Sigmoid colon (tissue), 7 donors: Measurements from ENCODE around the gene GATD1. TPM values are rescaled to one million over a fixed set of nuclear protein-coding genes. Genes with fewer than 3 reads are reported as not detected.

ENCODE experiments used
- DNase-seq: peaks from one replicate; pipeline ENCODE4 v3.0.0-alpha.2; 2019
- H3K27ac ChIP-seq, 4 donors: fragments of 200-600 bp; sonication (generic); one replicate each; pipeline ENCODE4 v1.5.1; 2016 to 2019; ENCODE audit warnings: mild to moderate bottlenecking in 1 of 4
- H3K27me3 ChIP-seq, 3 donors: fragments of 200-600 bp; sonication (generic); one replicate each; pipeline ENCODE4 v1.5.1; 2019; ENCODE audit warnings: mild to moderate bottlenecking in 1 of 3
- H3K36me3 ChIP-seq, 4 donors: fragments of 200-600 bp; sonication (generic); one replicate each; pipeline ENCODE4 v1.5.1; 2016 to 2019
- H3K4me1 ChIP-seq, 4 donors: fragments of 200-600 bp; sonication (generic); one replicate each; pipeline ENCODE4 v1.5.1; 2017 to 2019
- H3K4me3 ChIP-seq, 4 donors: fragments of 200-600 bp; sonication (generic); one replicate each; pipeline ENCODE4 v1.5.1; 2017 to 2019; ENCODE audit warnings: mild to moderate bottlenecking in 2 of 4, moderate library complexity in 1 of 4
- H3K9me3 ChIP-seq, 4 donors: fragments of 200-600 bp in 3 of 4; sonication (generic) in 3 of 4; one replicate each; pipeline versions ENCODE4 v1.5.1 to v1.6.1; 2013 to 2019
- CTCF ChIP-seq, 4 experiments: fragments of 450-650 bp in 3 of 4; fragments of 200-600 bp in 1 of 4; IDR thresholded peaks; one replicate each; pipeline ENCODE4 v1.5.1; 2016 to 2019; ENCODE audit warnings: antibody characterized with exemption in 4 of 4, mild to moderate bottlenecking in 3 of 4, moderate library complexity in 2 of 4
- EP300 ChIP-seq, 4 donors: sonication (generic); formaldehyde crosslinking; IDR thresholded peaks; one replicate each; pipeline ENCODE4 v1.6.1; 2017; ENCODE audit warnings: antibody characterized with exemption in 4 of 4
- POLR2A ChIP-seq, 2 donors: fragments of 450-650 bp; IDR thresholded peaks; one replicate each; pipeline ENCODE4 v1.6.1; 2016; ENCODE audit warnings: antibody characterized with exemption in 2 of 2, mild to moderate bottlenecking in 2 of 2, moderate library complexity in 2 of 2
- POLR2AphosphoS5 ChIP-seq, 4 donors: sonication (generic); formaldehyde crosslinking; IDR thresholded peaks; one replicate each; pipeline ENCODE4 v1.6.1; 2017; ENCODE audit warnings: antibody characterized with exemption in 4 of 4
- WGBS, 2 donors: extraction: QIAGEN DNeasy Blood & Tissue Kit; methylation state at CpG; one replicate each; pipeline ENCODE4 v1.1.7; 2013; 5-methylcytosine and 5-hydroxymethylcytosine counted together
- intact Hi-C: fragments of 100-400 bp; cut with DNase I; formaldehyde crosslinking; loops from one replicate; pipeline ENCODE4 v1.15.1; 2023
- polyA plus RNA-seq, 3 donors: library from polyadenylated mRNA; stranded (reverse); fragments of 200-250 nt; gene quantifications; one replicate each; pipeline ENCODE4 v1.2.3, GENCODE V29; 2013
- total RNA-seq, 4 donors: library from RNA; depleted of rRNA; stranded (reverse); fragments of >200 nt; gene quantifications; one replicate each; pipeline ENCODE4 v1.1.0, GENCODE V29; 2016
- donor health status: healthy with polysubstance abuse.
- donor health status: Bipolar disorder and iron deficiency.
- donor health status: healthy.

The GATD1 gene
- total and polyA plus RNA-seq, 7 donors = 6.7 to 55.9 (median 15.7) TPM

GRCh38 chr11:824942-825341 is 47.7 kb upstream of the GATD1 start:
- H3K27ac ChIP-seq = no peak overlapping the region

GRCh38 chr11:824292-824880 is 47.1 kb upstream of the GATD1 start:
- Histone ChIP-seq H3K27ac (no peak overlapping the region), H3K27me3 (peaks cover 25 to 60% (median 55%) of the 10 kb centered on the region in 3 donors), H3K9me3 (no peaks in the 10 kb centered on the region), H3K4me3 (no peak overlapping the region), H3K36me3 (peaks cover 22 to 41% (median 26%) of the 10 kb centered on the region in 4 donors), H3K4me1 (peaks cover 0 to 52% (median 40%) of the 10 kb centered on the region in 4 donors)
- no peak for TF ChIP-seq EP300 (IDR thresholded peaks at IDR 0.05)
- TF ChIP-seq CTCF (IDR thresholded peaks at IDR 0.05) = no peak
- no peak for TF ChIP-seq POLR2A (IDR thresholded peaks at IDR 0.05)
- no peak for TF ChIP-seq POLR2AphosphoS5 (IDR thresholded peaks at IDR 0.05)
- intact Hi-C loops = no loop called here
- no peak for DNase-seq
- 42 to 79% methylated on average over 59 of the region's 59 CpGs for WGBS, 2 donors

More at GRCh38 chr11:824942-825341, 47.7 kb upstream of the GATD1 start:
- TF ChIP-seq EP300 (IDR thresholded peaks at IDR 0.05) = no peak
- no peak for TF ChIP-seq POLR2AphosphoS5 (IDR thresholded peaks at IDR 0.05)
- TF ChIP-seq CTCF (IDR thresholded peaks at IDR 0.05) = no peak
- TF ChIP-seq POLR2A (IDR thresholded peaks at IDR 0.05) = no peak
- intact Hi-C loops = no loop called here
- Histone ChIP-seq H3K36me3 (peaks cover 22 to 41% (median 26%) of the 10 kb centered on the region in 4 donors), H3K4me1 (peaks cover 0 to 58% (median 46%) of the 10 kb centered on the region in 4 donors), H3K9me3 (no peaks in the 10 kb centered on the region), H3K4me3 (no peak overlapping the region), H3K27me3 (peaks cover 30 to 66% (median 61%) of the 10 kb centered on the region in 3 donors)
- DNase-seq = no peak
- 25 to 72% methylated on average over 11 of the region's 11 CpGs for WGBS, 2 donors

- Histone ChIP-seq H3K9me3 (no peaks in the 10 kb centered on the region), H3K4me1 (peaks cover 0 to 50% (median 37%) of the 10 kb centered on the region in 4 donors), H3K4me3 (no peak overlapping the region), H3K27ac (no peak overlapping the region), H3K36me3 (peaks cover 22 to 41% (median 26%) of the 10 kb centered on the region in 4 donors), H3K27me3 (peaks cover 22 to 53% (median 48%) of the 10 kb centered on the region in 3 donors)
- 88 to 92% methylated on average over 53 of the region's 53 CpGs for WGBS, 2 donors
- TF ChIP-seq EP300 (IDR thresholded peaks at IDR 0.05) = no peak
- TF ChIP-seq POLR2AphosphoS5 (IDR thresholded peaks at IDR 0.05) = no peak
- TF ChIP-seq CTCF (IDR thresholded peaks at IDR 0.05) = no peak
- TF ChIP-seq POLR2A (IDR thresholded peaks at IDR 0.05) = no peak
- no peak for DNase-seq
- intact Hi-C loops = no loop called here
Observed at GRCh38 chr11:823441-824291, 46.4 kb upstream of the GATD1 start.

- Histone ChIP-seq H3K27me3 (peaks cover 7 to 34% (median 30%) of the 10 kb centered on the region in 3 donors), H3K4me1 (peaks cover 0 to 40% (median 32%) of the 10 kb centered on the region in 4 donors), H3K4me3 (no peak overlapping the region), H3K36me3 (peaks cover 22 to 41% (median 26%) of the 10 kb centered on the region in 4 donors), H3K9me3 (no peaks in the 10 kb centered on the region), H3K27ac (peak overlapping the region; percentile 90 to 99 (median 98))
- TF ChIP-seq CTCF (IDR thresholded peaks at IDR 0.05) (no peak), POLR2AphosphoS5 (IDR thresholded peaks at IDR 0.05) (no peak), EP300 (IDR thresholded peaks at IDR 0.05) (no peak), POLR2A (IDR thresholded peaks at IDR 0.05) (no peak)
- DNase-seq = no peak
- 77 to 78% methylated on average over 22 of the region's 22 CpGs for WGBS, 2 donors
- intact Hi-C loops = no loop called here
Observed at GRCh38 chr11:821512-822371, 44.5 kb upstream of the GATD1 start.
